Endothelial cell of umbilical vein (primary cell): ENCODE data around the gene STRIT1. TPM values are rescaled to one million over a fixed set of nuclear protein-coding genes. Genes with fewer than 3 reads are reported as not detected.

Experiments
- BruUV-seq: library from RNA; stranded (reverse); fragments of 400-500 nt; replicated peaks from 2 replicates; lab custom pipeline; 2021; lab: Mats Ljungman, UMichigan
- CTCF ChIA-PET: fragments of 300-600, 350-600 bp; sonication (Branson Sonifier 250); formaldehyde crosslinking; loops from one replicate; lab custom pipeline; 2021; ENCODE audit warnings: antibody characterized with exemption, inconsistent platforms; lab: Charles Lee
- POLR2A ChIA-PET: fragments of 300-600, 350-600 bp; sonication (Branson Sonifier 250); formaldehyde crosslinking; loops from one replicate; lab custom pipeline; 2021; ENCODE audit warnings: antibody characterized with exemption, inconsistent platforms; lab: Charles Lee
- DNase-seq: peaks from one replicate; pipeline ENCODE4 v3.0.0-alpha.2; 2011; ENCODE audit warnings: low read depth, low spot score
- FAIRE-seq: peaks from 2 replicates; lab custom pipeline; 2011; peaks lifted over from hg19 to GRCh38; lab: Jason Lieb, UNC
- H2AFZ ChIP-seq: 2 replicates; pipeline ENCODE4 v1.6.0; 2012; ENCODE audit warnings: low read depth, low read length, control low read depth, inconsistent platforms
- H3K27ac ChIP-seq: 2 replicates; pipeline ENCODE4 v1.5.1; 2011; ENCODE audit warnings: low read depth, mild to moderate bottlenecking, control low read depth, low read length, moderate library complexity; ENCODE audit not compliant: insufficient read depth
- H3K27me3 ChIP-seq, 2 experiments: 2 replicates each; pipeline versions ENCODE4 v1.6.0 to v1.6.1; 2011; ENCODE audit warnings: low read length in 2 of 2, mixed read lengths in 1 of 2; ENCODE audit not compliant: control insufficient read depth in 2 of 2, insufficient read depth in 2 of 2
- H3K36me3 ChIP-seq, 2 experiments: 2 replicates in 1 of 2; 3 replicates in 1 of 2; pipeline ENCODE4 v1.5.1; 2011; ENCODE audit warnings: low read length in 2 of 2, mild to moderate bottlenecking in 1 of 2, moderate library complexity in 1 of 2; ENCODE audit not compliant: control insufficient read depth in 2 of 2, insufficient read depth in 2 of 2; ENCODE audit errors: extremely low read depth in 1 of 2
- H3K4me1 ChIP-seq: 3 replicates; pipeline ENCODE4 v1.5.1; 2011; ENCODE audit warnings: mild to moderate bottlenecking, low read length; ENCODE audit not compliant: control insufficient read depth, insufficient read depth; ENCODE audit errors: extremely low read depth
- H3K4me2 ChIP-seq: 2 replicates; pipeline ENCODE4 v1.6.1; 2011; ENCODE audit warnings: low read length, control low read depth, mixed read lengths; ENCODE audit not compliant: insufficient read depth
- H3K4me3 ChIP-seq, 3 experiments: fragments of 200-600 bp in 1 of 3; sonication (generic), shearing (Covaris generic) in 1 of 3; replicated peaks in 1 of 3; 2 replicates each; pipeline ENCODE4 v1.5.1; 2011 to 2016; ENCODE audit warnings: control low read depth in 3 of 3, low read length in 3 of 3, mild to moderate bottlenecking in 2 of 3, inconsistent platforms in 1 of 3, low read depth in 1 of 3, moderate library complexity in 1 of 3; ENCODE audit not compliant: insufficient read depth in 1 of 3
- H3K79me2 ChIP-seq: 2 replicates; pipeline ENCODE4 v1.6.0; 2012; ENCODE audit warnings: low read length, inconsistent platforms; ENCODE audit not compliant: control insufficient read depth, insufficient read depth
- H3K9ac ChIP-seq: replicated peaks from 2 replicates; pipeline ENCODE3; 2011; ENCODE audit warnings: low read length, control low read depth; ENCODE audit not compliant: insufficient read depth; ENCODE audit errors: extremely low read depth
- H3K9me1 ChIP-seq: replicated peaks from 3 replicates; pipeline ENCODE4 v1.6.0; 2011; ENCODE audit warnings: mild to moderate bottlenecking, low read length; ENCODE audit not compliant: control insufficient read depth, insufficient read depth; ENCODE audit errors: extremely low read depth
- H3K9me3 ChIP-seq: replicated peaks from 2 replicates; pipeline ENCODE4 v1.5.1; 2012; ENCODE audit warnings: low read length, inconsistent platforms; ENCODE audit not compliant: control insufficient read depth, insufficient read depth
- H4K20me1 ChIP-seq: replicated peaks from 2 replicates; pipeline ENCODE3; 2011; ENCODE audit warnings: mild to moderate bottlenecking, low read length; ENCODE audit not compliant: control insufficient read depth, insufficient read depth; ENCODE audit errors: extremely low read depth
- EZH2 ChIP-seq: IDR thresholded peaks from 2 replicates; pipeline ENCODE4 v1.6.1; 2012; ENCODE audit warnings: borderline replicate concordance, low read depth, mild to moderate bottlenecking, moderate library complexity, low read length, inconsistent platforms; ENCODE audit not compliant: severe bottlenecking
- FOS ChIP-seq: IDR thresholded peaks from 2 replicates; pipeline ENCODE4 v1.6.1; 2011; ENCODE audit warnings: mild to moderate bottlenecking, low read length, moderate library complexity, borderline replicate concordance; ENCODE audit not compliant: insufficient read depth
- GATA2 ChIP-seq: IDR thresholded peaks from 2 replicates; pipeline ENCODE4 v1.7.0; 2011; ENCODE audit warnings: low read depth, mild to moderate bottlenecking, moderate library complexity, mixed read lengths, low read length; ENCODE audit not compliant: insufficient read length, insufficient read depth
- JUN ChIP-seq: IDR thresholded peaks from 2 replicates; pipeline ENCODE4 v1.6.1; 2011; ENCODE audit warnings: borderline replicate concordance, low read depth; ENCODE audit not compliant: insufficient read length, insufficient read depth
- MAX ChIP-seq: IDR thresholded peaks from 2 replicates; pipeline ENCODE4 v1.6.1; 2011; ENCODE audit not compliant: insufficient read depth, insufficient read length
- MYC ChIP-seq: IDR thresholded peaks from one replicate; pipeline ENCODE4 v1.6.1; 2011; ENCODE audit warnings: mild to moderate bottlenecking, low read depth, low read length
- POLR2A ChIP-seq: IDR thresholded peaks from 2 replicates; pipeline ENCODE4 v1.6.1; 2012; ENCODE audit warnings: low read depth, mild to moderate bottlenecking, control low read depth, low read length
- POLR2AphosphoS5 ChIP-seq: IDR thresholded peaks from 2 replicates; pipeline ENCODE4 v1.6.1; 2012; ENCODE audit warnings: low read depth, mild to moderate bottlenecking, control low read depth, low read length, moderate library complexity; ENCODE audit not compliant: insufficient read depth
- dilution Hi-C: fragments of 300-500 bp; cut with MboI; formaldehyde crosslinking; loops from one replicate; pipeline ENCODE4 v1.15.0; 2019; ENCODE audit warnings: low sequenced_read_pairs; ENCODE audit not compliant: extremely low pct_ligation_motif_present
- intact Hi-C: fragments of 100-400 bp; cut with micrococcal nuclease; formaldehyde crosslinking; loops from one replicate; pipeline ENCODE4 v1.10.0; 2022
- polyA plus RNA-seq, 4 experiments: library from polyadenylated mRNA; depleted of rRNA in 3 of 4; stranded (reverse) in 3 of 4; unstranded in 1 of 4; fragments of >200 nt; gene quantifications; 2 replicates each; pipeline versions ENCODE4 v1.2.1 to v1.2.3, GENCODE V29; 2011 to 2012; ENCODE audit warnings: missing spikeins in 1 of 4
- total RNA-seq: library from RNA; stranded (reverse); gene quantifications from 2 replicates; pipeline ENCODE4 v1.2.3, GENCODE V29; 2021
- TF ChIP-seq, protein P1 (sequence below), 2 donors: IDR thresholded peaks; 1 replicate in 1 of 2; 2 replicates in 1 of 2; pipeline ENCODE4 v1.5.1; 2011; ENCODE audit warnings: low read length in 2 of 2, mild to moderate bottlenecking in 2 of 2, moderate library complexity in 2 of 2, control low read depth in 1 of 2, inconsistent platforms in 1 of 2, low read depth in 1 of 2; ENCODE audit not compliant: insufficient read depth in 1 of 2; ENCODE audit errors: extremely low read depth in 1 of 2

Gene STRIT1
- total and polyA plus RNA-seq, 2 donors (not counting 3 experiments of a cell fraction or from before 2014, with no cell fraction given), result not detected

DNA sequence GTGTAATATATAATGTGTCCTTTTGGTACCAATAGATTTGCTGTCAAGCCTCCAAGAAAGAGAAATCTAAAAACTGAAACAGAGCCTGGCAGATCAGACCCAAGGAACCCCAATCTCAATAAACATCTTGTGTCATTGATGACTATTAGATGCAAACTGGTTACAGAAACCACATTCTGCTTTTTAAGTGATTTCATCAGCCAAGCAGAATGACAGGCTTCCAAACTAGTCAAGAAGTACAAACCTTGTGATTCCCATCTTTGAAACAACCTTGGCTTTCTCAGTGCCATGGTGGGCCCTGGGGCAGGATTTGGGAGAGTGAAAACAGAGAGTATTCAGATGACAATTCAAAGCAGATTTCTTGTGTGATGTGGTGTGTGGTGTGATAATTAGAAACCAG lies 45.6 kb upstream of the STRIT1 start:
- no peak for FAIRE-seq
- BruUV-seq, result no TSS peak
- Histone ChIP-seq H2AFZ (no peak overlapping the region), H3K9me1 (no peaks in the 10 kb centered on the region), H3K9ac (no peak overlapping the region), H3K4me1 (no peaks in the 10 kb centered on the region), H4K20me1 (no peaks in the 10 kb centered on the region), H3K4me3 (no peak overlapping the region), H3K36me3 (no peaks in the 10 kb centered on the region), H3K4me2 (no peak overlapping the region), H3K79me2 (no peaks in the 10 kb centered on the region), H3K9me3 (no peaks in the 10 kb centered on the region), H3K27ac (no peak overlapping the region), H3K27me3 (peaks cover 0 to 5% of the 10 kb centered on the region in 2 experiments)
- ChIA-PET CTCF (no interaction called here), POLR2A (no interaction called here)
- intact Hi-C loops (no loop called here), dilution Hi-C loops (no loop called here)
- no peak for TF ChIP-seq MAX
- TF ChIP-seq POLR2AphosphoS5, result no peak
- no peak for TF ChIP-seq JUN
- DNase-seq, result no peak

GRCh38 chr3:155335724-155336354 lies 42.4 kb upstream of the STRIT1 start:
- Histone ChIP-seq H3K4me1 (no peaks in the 10 kb centered on the region), H3K9ac (no peak overlapping the region), H3K9me1 (no peaks in the 10 kb centered on the region), H3K4me3 (no peak overlapping the region), H4K20me1 (no peaks in the 10 kb centered on the region), H3K36me3 (no peaks in the 10 kb centered on the region), H3K27me3 (no peaks in the 10 kb centered on the region), H3K79me2 (no peaks in the 10 kb centered on the region), H3K27ac (no peak overlapping the region), H3K9me3 (no peaks in the 10 kb centered on the region), H3K4me2 (no peak overlapping the region), H2AFZ (no peak overlapping the region)
- CTCF ChIA-PET, result interaction anchor here (0.6 to 2.2 kb wide), 5 partner anchors 13 to 690 kb away, joined by 3 to 6 read pairs (median 3); no protein-coding TSS in a partner anchor
- dilution Hi-C loops, result no loop called here
- POLR2A ChIA-PET, result no interaction called here
- DNase-seq (no peak), FAIRE-seq (no peak)
- TF ChIP-seq FOS (no peak), GATA2 (no peak), MAX (no peak), EZH2 (no peak), POLR2AphosphoS5 (no peak), JUN (no peak), MYC (no peak), POLR2A (no peak)
- TF ChIP-seq, protein P1, sequence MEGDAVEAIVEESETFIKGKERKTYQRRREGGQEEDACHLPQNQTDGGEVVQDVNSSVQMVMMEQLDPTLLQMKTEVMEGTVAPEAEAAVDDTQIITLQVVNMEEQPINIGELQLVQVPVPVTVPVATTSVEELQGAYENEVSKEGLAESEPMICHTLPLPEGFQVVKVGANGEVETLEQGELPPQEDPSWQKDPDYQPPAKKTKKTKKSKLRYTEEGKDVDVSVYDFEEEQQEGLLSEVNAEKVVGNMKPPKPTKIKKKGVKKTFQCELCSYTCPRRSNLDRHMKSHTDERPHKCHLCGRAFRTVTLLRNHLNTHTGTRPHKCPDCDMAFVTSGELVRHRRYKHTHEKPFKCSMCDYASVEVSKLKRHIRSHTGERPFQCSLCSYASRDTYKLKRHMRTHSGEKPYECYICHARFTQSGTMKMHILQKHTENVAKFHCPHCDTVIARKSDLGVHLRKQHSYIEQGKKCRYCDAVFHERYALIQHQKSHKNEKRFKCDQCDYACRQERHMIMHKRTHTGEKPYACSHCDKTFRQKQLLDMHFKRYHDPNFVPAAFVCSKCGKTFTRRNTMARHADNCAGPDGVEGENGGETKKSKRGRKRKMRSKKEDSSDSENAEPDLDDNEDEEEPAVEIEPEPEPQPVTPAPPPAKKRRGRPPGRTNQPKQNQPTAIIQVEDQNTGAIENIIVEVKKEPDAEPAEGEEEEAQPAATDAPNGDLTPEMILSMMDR (IDR thresholded peaks at IDR 0.05; ENCODE audit: extremely low read depth in 1 of 2, insufficient read depth in 1 of 2, low read depth in 1 of 2, low read length in 2 of 2), result no peak
- intact Hi-C loops, result no loop called here
- BruUV-seq, result no TSS peak
